ENCODE results near the gene HPS1. TPM values are rescaled to one million over a fixed set of nuclear protein-coding genes. Genes with fewer than 3 reads are reported as not detected.

Gene HPS1
- total and polyA plus RNA-seq, 10 of the 15 experiments (the other 5 are each of a cell fraction or from before 2014, with no cell fraction given) = 27.1 to 138 (median 54.8) TPM

DNA sequence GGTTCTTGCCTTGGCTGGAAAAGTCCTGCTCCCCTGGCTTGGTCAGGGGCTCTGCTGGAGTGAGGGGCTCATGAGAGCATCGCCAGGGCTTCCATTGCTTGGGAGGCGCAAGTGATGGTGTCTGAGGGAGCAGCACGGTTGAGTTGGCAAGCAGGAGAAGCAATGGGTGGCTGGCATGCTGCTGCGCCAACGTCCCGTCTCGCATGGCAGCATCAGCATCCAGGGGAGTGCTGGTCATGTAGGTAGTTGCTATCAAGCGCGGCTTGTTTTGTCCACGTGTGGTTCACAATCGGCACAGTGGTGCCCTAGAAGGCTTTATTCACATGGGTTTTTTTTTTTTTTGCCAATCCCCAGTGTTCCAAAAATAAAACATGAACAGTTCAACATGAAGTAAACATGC is 35.6 kb downstream of the HPS1 start:
- ChIA-PET CTCF (interaction anchor here (2.8 kb wide), 1 partner anchor 14 kb away, joined by 16 read pairs; no protein-coding TSS in a partner anchor), RAD21 (ENCODE audit: unreplicated experiment) (no interaction called here), POLR2A (interaction anchor here (1.2 kb wide), 1 partner anchor 12 kb away, joined by 4 read pairs; no protein-coding TSS in a partner anchor), SMC1A (ENCODE audit: uncharacterized antibody, unreplicated experiment) (interaction anchor here (1.2 kb wide), 2 partner anchors 12 to 71 kb away, joined by 4 to 5 read pairs; no protein-coding TSS in a partner anchor)
- no peak overlapping the region for H3K9ac ChIP-seq (ENCODE audit: control insufficient read depth, insufficient read depth, low read length)
- H3K27ac ChIP-seq (ENCODE audit: control insufficient read depth, insufficient read depth) = no peak overlapping the region
- TF ChIP-seq, protein P1, sequence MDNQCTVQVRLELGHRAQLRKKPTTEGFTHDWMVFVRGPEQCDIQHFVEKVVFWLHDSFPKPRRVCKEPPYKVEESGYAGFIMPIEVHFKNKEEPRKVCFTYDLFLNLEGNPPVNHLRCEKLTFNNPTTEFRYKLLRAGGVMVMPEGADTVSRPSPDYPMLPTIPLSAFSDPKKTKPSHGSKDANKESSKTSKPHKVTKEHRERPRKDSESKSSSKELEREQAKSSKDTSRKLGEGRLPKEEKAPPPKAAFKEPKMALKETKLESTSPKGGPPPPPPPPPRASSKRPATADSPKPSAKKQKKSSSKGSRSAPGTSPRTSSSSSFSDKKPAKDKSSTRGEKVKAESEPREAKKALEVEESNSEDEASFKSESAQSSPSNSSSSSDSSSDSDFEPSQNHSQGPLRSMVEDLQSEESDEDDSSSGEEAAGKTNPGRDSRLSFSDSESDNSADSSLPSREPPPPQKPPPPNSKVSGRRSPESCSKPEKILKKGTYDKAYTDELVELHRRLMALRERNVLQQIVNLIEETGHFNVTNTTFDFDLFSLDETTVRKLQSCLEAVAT (IDR thresholded peaks at IDR 0.05) = 0 out of 2 replicates have a peak, but pooled peaks have one; percentile 42
- TF ChIP-seq, protein P2, sequence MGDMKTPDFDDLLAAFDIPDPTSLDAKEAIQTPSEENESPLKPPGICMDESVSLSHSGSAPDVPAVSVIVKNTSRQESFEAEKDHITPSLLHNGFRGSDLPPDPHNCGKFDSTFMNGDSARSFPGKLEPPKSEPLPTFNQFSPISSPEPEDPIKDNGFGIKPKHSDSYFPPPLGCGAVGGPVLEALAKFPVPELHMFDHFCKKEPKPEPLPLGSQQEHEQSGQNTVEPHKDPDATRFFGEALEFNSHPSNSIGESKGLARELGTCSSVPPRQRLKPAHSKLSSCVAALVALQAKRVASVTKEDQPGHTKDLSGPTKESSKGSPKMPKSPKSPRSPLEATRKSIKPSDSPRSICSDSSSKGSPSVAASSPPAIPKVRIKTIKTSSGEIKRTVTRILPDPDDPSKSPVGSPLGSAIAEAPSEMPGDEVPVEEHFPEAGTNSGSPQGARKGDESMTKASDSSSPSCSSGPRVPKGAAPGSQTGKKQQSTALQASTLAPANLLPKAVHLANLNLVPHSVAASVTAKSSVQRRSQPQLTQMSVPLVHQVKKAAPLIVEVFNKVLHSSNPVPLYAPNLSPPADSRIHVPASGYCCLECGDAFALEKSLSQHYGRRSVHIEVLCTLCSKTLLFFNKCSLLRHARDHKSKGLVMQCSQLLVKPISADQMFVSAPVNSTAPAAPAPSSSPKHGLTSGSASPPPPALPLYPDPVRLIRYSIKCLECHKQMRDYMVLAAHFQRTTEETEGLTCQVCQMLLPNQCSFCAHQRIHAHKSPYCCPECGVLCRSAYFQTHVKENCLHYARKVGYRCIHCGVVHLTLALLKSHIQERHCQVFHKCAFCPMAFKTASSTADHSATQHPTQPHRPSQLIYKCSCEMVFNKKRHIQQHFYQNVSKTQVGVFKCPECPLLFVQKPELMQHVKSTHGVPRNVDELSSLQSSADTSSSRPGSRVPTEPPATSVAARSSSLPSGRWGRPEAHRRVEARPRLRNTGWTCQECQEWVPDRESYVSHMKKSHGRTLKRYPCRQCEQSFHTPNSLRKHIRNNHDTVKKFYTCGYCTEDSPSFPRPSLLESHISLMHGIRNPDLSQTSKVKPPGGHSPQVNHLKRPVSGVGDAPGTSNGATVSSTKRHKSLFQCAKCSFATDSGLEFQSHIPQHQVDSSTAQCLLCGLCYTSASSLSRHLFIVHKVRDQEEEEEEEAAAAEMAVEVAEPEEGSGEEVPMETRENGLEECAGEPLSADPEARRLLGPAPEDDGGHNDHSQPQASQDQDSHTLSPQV (IDR thresholded peaks at IDR 0.05) = no peak
- TF ChIP-seq TARDBP (IDR thresholded peaks at IDR 0.05; ENCODE audit: borderline replicate concordance) = no peak
- no peak for TF ChIP-seq MTA2 (IDR thresholded peaks at IDR 0.05; ENCODE audit: low read depth)
- no peak overlapping the region for H2AFZ ChIP-seq (ENCODE audit: control insufficient read depth, low read depth, low read length)
- H4K20me1 ChIP-seq (ENCODE audit: control insufficient read depth, insufficient read depth) = no peaks in the 10 kb centered on the region
- no peaks in the 10 kb centered on the region for H3K27me3 ChIP-seq (replicated peaks in 1 of 2; ENCODE audit: control insufficient read depth in 2 of 2, insufficient read depth in 2 of 2, low read length in 1 of 2)
- no peaks in the 10 kb centered on the region for H3K79me2 ChIP-seq (ENCODE audit: control insufficient read depth, insufficient read depth, low read length)
- H3K4me2 ChIP-seq (ENCODE audit: control insufficient read depth, insufficient read depth) = no peak overlapping the region
- no peak for DNase-seq (ENCODE audit: low read depth, low spot score)
- in situ Hi-C loops (cut with MboI) = no loop called here
- no peaks in the 10 kb centered on the region for H3K9me3 ChIP-seq (replicated peaks; ENCODE audit: control insufficient read depth, insufficient read depth, low read length)
- H3K36me3 ChIP-seq (ENCODE audit: control insufficient read depth in 2 of 2, insufficient read depth in 2 of 2, low read length in 1 of 2) = no peaks in the 10 kb centered on the region
- 86% methylated on average over 11 of the region's 11 CpGs for WGBS (ENCODE audit: insufficient coverage, insufficient replicate concordance, low lambda C conversion rate, missing lambda C conversion rate)
- intact Hi-C loops (cut with micrococcal nuclease; ENCODE audit: unreplicated experiment) = no loop called here
- no peak for FAIRE-seq
- peaks cover 28% of the 10 kb centered on the region for H3K4me1 ChIP-seq (ENCODE audit: control insufficient read depth, insufficient read depth, low read length)
- no peak overlapping the region for H3K4me3 ChIP-seq
- no TSS peak for BruUV-seq (replicated peaks)
- no peak for ATAC-seq
